Measurements from ENCODE around the gene PDE6H.

The PDE6H gene

DNA sequence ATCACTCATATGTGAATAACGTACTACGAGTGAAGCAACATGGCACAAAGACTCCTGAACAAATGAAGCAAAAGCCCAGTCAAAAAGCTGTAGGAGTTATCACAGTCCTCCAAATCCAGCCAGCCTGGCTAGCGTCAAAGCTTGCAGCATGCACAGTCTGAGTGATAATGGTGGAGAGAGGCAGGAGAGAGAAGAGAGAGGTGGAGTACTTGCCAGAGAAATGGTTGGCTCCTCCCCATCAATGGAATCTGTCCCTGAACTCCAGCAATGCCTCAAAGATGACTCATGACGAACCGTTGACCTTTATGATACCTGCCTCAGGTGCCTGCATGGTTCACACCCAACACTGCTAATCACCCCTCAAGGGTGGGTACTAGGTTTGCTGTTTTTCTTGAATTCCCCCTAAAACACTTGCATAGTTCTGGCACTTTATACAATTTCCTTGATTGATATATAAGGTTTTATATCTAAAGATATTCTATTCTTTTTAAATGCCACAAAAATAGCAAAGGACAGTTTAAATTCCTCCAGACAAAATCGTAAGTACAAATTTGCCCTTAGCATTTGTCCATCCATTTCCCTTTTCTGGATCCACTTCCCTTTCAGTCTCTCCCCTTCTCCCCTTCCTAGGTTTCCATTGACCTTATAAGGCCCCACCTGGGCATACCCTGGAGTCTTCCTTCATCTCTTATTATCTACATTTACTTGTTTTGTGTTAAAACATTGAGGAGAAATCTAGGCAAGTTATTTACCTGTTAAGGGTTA lies 21.7 kb upstream of the PDE6H start:
- in situ Hi-C loops (cut with MboI; ENCODE audit: low sequenced_read_pairs), result no loop called here

DNA sequence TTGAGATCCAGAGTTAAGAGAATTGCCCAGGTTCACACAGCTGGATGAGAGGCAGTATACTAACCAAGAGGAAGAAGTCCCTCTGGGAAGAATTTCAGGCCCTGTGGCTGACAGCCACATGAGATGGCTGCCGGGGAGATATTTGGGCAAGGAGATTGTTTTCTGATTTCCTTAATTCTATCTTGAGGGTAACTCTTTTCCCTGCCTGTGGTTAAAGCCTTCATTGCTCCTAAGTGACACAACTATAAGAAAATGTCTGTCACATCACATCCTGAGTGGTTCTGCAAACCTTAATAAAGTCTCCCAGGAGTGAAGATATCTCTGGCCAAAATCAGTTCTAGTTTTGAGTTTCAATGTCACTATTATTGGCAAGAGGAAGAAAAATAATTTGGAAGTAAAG lies 21.0 kb upstream of the PDE6H start:
- in situ Hi-C loops (cut with MboI; ENCODE audit: low sequenced_read_pairs), result no loop called here

DNA sequence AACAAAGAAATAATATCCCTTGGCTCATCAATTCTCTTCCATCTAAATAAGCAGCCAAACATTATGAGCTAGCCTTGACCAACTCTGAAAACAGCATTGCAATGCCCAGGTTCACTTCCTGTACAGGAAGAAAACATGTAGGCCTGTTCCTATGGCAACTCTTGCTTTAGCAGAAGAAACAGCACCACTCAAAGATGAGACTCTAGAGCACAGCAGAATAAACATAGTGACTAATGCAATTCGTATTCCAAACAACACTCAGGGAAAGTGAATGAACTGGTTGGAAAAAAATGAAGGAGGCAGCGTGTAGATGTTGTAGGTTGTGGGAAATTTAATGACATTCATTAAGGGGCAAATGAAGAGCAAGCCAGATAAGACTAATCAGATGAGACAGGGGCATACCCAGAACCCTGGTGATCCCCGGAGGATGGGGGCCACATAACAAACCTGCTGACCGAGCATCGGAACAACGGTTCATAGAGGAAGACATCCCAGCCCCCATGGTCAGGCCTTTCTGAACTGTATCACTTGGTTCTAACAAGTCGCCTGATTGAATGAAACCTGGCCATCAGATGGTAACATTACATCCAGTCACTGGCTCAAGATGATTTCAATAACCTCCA lies 20.4 kb upstream of the PDE6H start:
- in situ Hi-C loops (cut with MboI; ENCODE audit: low sequenced_read_pairs), result no loop called here

DNA sequence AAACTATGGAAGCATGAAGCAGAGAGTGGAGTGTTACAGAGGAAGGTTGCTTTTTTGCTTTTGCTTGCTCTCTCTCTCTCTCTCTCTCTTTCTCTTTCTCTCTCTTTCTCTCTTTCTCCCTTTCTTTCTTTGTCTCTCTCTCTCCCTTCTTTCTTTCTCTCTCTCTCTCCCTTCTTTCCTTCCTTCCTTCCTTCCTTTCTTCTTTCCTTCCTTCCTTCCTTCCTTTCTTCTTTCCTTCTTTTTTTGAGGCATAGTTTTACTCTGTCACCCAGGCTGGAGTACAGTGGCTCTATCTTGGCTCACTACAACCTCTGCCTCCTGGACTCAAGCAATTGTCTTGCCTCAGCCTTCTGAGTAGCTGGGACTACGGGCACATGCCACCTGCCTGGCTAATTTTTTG lies 19.1 kb upstream of the PDE6H start:
- in situ Hi-C loops (cut with MboI; ENCODE audit: low sequenced_read_pairs), result no loop called here

DNA sequence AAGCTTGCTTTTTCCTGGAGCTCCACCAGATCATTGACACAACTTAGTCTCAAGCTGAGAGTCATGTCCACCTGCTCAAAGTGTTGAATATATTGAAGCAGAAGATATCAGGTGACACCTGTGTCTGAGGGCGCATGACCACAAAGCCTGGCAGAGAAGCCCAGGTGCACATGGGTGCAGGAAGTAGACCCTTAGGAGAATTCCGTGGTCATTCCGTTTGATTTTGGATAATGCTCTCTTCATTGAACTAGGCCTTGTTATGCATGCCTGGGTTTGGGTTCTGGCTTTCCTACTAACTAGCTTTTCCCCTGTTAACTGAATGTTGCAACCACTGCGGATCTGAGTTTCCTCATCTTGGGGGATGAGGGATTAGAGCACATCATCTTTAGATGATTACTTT lies 18.6 kb upstream of the PDE6H start:
- in situ Hi-C loops (cut with MboI; ENCODE audit: low sequenced_read_pairs), result no loop called here

DNA sequence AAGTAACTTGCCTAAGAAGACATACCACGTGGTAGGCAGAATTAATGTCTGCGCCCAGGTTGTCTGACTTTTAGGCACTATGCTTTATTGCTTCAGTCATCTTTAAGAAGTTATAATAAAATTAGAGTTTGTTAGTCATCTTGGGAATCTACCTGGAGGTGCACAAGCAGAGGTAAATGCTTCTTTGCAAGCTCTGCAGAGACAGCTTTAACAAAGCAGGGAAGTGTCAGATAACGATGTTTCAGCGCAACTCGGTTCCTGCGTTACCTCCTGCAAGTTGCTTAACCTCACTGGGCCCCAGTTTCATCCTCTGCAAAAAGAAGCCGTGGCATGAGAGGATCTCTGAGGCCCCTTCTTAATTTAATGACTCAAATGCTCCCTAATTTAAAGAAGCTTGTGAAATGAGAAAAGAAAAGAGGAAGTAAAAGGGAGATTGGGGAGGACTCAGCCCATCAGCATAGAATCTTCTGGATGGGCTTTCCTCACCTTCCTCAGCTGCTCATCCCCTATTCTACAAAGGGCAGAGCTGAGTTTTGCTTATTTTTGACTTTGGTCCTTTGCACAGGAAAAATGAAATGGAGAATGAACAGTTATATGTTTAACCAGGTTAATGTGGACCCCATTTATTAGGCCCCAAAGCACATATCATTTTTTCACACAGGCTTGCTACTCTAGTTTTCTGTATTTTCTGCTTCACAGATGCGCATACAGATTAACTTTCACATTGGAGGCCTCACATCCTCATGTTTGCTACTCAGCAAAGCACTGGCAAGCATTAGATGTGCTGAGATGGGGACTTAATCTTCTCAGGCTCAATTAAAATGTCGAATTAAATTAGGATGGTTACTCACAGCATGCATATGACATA lies 16.6 kb upstream of the PDE6H start:
- in situ Hi-C loops (cut with MboI; ENCODE audit: low sequenced_read_pairs), result no loop called here

DNA sequence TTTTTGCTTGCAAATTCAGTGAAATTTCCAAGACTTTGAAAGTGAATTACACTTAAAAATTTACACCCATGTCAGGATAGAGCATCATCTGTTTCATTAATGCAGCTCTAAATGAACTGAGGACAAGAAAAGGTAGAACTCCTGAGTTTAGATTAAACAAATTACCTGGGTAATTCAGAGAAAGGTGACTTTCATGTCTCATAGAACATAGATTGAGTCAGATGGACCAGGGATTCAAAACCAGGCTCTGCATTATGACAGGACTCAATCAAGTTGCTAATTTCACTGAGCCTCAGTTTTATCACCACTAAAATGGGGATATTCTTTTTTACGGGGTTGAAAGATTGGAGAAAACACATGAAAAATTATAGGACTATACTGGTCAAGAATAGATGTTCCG lies 15.9 kb upstream of the PDE6H start:
- in situ Hi-C loops (cut with MboI; ENCODE audit: low sequenced_read_pairs), result no loop called here

DNA sequence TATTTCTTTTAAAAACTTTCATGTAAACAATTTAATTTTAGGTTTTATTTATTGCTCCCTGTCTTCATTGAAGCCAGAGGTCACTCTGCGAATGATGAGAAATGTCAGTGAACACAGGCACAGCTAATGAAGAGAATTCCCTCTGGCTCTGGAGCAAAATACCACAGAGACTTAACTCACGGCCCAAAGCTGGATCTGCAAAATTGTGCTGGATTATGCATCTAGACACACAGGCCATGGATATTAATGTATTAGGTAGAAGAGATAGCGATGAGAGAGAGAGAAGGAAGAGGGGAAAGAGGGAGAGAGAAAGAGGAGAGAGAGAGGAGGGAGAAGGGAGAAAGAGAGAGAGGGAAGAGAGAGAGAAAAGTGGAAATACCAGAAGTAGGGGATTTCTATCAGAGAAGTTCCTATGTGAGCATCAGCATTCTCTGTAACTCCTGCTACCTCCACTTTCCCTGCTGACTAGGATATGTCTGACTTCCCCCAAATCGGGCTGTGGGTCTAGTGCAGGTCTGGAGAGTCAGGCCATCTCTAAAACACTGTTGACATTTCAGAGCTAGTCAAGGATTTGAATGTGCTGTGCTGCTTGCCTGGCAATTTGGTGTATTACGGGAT lies 15.2 kb upstream of the PDE6H start:
- in situ Hi-C loops (cut with MboI; ENCODE audit: low sequenced_read_pairs), result no loop called here

DNA sequence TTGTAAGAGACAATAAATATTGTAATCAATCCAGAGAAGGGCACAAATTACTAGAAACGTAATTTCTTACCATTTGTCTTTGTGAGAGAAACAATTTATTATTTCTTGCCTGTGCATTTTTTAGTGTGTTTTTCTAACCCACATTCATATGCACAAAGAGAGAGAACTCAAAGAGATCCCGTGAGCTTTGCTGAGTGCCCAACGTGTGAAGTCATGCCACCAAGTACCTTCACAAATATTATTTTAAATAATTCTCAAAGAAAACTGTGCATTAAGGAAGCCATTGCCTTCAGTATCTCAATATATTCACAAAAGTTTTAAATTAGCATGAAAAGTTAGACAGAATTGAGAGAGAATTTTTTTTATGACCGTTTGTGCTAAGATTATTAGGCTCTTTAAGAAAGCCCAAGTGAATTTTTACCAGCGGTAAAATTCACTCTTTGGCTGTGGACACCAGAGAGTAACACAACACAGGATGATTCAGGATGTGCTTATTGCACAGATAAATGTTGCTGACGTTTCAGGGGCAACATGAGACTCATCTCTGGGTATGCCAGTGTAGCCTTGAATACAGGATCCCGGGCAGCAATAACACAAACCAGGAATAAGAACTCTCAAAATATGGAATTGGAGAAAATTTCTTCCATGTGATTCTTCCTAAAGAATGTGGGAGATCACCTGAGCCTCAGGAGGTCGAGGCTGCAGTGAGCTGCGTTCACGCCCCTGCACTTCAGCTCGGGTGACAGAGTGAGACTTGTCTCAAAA lies 14.3 kb upstream of the PDE6H start:
- in situ Hi-C loops (cut with MboI; ENCODE audit: low sequenced_read_pairs), result no loop called here

DNA sequence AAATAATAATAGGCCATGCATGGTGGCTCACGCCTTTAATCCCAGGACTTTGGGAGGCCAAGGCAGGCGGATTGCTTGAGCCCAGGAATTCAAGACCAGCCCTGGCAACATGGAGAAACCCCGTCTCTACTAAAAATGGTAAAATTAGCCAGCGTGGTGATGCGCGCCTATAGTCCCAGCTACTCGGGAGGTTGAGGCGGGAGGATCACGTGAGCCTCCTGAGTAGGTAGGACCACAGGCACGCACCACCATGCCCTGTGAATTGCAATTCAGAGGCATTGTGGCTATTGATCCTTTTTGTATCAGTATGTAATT lies 13.8 kb upstream of the PDE6H start:
- in situ Hi-C loops (cut with MboI; ENCODE audit: low sequenced_read_pairs), result no loop called here

DNA sequence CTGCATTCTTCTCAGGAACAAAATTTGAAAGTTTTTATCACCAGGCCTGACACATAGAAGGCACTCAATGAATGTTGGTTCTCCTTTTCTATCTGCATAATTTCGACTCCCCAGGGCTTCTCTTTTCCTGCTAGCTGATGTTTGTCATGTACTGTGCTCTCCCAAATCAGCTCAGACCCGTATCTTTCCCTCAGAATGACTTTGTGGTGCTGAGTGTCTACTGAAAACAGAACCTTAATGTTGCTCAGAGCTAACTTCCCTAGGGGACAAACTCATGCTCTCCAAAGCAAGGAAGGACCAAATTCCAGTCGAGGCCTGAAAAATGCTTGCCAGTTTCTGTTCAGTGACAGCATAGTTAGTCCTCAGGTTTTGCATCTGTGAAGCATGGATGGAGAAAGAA lies 13.4 kb upstream of the PDE6H start:
- in situ Hi-C loops (cut with MboI; ENCODE audit: low sequenced_read_pairs), result no loop called here

DNA sequence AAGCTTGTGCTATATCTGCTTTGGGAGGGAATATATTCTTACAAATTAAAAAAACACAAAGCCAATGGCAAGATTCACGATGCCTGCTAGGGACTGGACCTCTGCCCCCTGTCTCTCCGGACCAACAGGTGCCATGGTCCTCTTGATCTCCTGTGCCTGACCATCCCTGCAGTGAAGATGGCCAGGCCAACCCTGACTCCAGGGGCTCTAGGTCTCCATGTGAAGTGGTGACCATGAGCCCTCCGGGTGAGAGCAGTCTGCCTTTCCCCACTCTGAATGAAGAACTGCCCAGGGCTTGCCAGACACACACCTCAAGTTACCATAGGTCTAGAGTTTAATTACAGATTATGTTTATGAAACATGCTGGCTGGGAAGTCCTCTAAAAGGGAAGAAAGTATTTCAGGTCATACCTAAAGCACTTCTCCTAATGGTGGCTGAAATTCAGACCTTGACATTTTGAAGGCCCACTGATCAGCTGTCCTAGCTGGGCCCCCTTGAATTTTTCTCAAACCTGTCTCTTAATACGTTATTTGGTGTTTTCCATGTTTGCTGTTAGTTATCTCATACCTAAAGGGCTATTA lies 12.8 kb upstream of the PDE6H start:
- in situ Hi-C loops (cut with MboI; ENCODE audit: low sequenced_read_pairs), result no loop called here

DNA sequence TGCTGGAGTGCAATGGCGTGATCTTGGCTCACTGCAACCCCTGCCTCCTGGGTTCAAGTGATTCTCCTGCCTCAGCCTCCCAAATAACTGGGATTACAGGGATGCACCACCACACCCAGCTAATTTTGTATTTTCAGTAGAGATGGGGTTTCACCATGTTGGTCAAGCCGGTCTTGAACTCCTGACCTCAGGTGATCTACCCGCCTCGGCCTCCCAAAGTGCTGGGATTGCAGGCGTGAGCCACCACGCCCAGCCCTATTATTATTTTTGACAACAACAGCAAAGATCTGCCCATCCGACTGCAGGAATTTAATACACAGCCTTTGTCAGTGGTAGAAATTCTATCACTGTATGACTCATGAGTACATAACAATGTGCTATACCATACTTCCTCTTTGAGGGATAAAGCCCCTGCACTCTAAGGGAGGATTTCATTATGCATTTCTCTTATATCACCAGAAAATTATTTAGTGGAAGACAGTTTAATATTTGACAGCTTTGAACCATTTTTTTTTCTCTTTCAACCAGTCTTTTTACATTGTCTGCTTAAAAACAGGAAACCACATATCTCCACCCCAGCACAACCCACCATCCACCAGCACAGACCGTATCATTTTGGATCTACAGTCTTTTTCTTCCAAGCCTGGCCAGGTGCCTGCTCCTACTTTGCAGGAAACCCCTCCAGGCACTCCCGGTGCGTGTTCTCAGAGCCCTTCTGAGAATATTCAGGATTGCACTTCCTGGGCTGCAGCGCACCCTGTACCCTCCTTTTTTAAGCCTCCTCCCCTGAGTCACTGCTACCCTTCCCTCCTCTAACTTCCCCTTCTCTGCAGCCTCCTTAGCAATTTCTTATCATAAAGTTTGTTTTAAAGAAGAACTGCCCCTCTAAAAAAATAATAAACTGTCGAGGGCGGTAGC lies 12.0 kb upstream of the PDE6H start:
- in situ Hi-C loops (cut with MboI; ENCODE audit: low sequenced_read_pairs), result no loop called here

DNA sequence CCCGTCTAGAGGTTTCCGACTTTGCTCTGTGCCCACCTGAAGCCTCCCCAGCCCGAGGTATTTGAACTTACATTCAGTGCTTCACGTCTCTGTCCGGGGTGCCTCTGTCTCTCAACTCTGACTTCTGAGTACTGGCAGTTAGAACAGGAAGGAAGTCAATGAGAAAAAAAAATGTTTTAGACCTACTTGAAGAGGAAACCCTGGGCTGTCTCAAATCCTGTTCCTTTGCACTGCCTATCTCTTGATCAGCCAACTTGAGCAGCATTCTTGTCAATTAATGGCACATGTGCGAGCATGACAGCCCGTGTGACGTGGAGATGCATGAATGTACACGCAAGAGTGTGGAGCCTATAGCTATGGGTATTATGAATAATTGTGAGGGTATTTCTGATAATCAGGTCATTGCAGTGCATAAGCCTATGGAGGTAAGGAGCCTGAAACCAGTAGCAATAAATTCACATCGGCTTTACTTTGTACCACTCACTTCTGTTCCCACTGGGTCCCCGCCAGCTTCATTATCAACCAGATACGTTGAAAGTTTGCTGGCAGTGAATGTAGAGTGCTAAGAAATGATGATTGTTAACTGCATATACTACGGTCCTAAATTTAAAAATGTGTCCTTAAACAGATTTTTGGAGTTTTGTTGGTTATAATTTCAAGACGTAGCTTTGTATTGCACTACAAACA lies 11.2 kb upstream of the PDE6H start, which contains the start of gene ARHGDIB:
TSS of gene ARHGDIB (minus strand) at position 136 of the 687 bp plus-strand sequence. CDS start 10,889 bp downstream, outside the sequence.
- in situ Hi-C loops (cut with MboI; ENCODE audit: low sequenced_read_pairs), result no loop called here

DNA sequence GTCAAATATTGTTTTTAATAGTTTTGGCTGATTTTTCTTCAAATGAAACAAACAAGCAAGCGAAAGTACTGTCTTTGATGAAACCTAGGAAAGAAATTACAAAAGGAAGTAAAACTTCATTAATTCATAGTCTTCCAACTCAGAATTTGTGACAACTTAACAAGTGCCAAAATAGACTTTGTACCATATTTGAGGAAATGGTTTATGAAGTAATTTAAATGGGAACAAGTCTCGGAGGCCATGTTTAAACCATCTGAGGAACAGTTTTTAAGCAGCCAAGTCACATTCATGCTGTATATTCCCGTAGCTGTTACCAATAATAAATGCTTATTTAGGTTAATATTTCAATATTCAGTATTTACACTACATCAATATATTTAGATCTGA lies 10.7 kb upstream of the PDE6H start:
- in situ Hi-C loops (cut with MboI; ENCODE audit: low sequenced_read_pairs), result no loop called here

DNA sequence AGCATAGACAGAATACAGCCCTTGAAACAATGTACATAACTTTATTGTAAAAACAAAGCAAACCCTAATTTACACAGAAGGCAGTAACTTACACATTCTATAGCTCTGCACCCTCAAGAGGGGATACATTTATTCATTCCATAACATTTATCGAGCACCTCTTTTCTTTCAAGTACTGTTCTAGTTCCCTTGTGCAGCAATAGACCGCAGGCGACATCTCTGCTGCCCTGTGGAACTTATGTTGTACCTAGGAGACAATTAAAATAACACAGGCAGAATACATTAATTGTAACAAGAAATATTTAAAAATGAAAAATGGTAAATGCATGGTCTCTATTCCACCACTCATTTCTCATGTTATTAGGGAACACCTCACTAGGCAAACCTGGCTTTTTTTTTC lies 10.0 kb upstream of the PDE6H start:
- in situ Hi-C loops (cut with MboI; ENCODE audit: low sequenced_read_pairs), result no loop called here

DNA sequence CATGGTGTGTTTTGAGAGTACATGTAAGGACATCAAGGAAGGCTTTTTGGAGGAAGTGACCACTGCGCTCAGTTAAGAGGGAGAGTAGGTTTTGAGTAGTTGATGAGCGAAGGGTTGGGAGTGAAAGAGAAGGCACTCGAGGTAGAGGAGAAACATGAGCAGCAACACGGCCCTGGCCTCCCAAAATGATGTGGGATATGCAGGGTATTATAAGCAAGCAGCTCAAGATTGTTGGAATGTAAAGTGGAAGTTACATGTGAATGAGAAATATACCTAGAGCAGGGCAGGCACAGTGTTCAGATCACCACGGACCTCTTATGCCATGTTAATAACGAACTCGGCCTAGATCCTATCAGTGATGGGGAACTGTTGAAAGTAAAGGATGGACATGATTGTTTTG lies 9.3 kb upstream of the PDE6H start:
- in situ Hi-C loops (cut with MboI; ENCODE audit: low sequenced_read_pairs), result no loop called here

DNA sequence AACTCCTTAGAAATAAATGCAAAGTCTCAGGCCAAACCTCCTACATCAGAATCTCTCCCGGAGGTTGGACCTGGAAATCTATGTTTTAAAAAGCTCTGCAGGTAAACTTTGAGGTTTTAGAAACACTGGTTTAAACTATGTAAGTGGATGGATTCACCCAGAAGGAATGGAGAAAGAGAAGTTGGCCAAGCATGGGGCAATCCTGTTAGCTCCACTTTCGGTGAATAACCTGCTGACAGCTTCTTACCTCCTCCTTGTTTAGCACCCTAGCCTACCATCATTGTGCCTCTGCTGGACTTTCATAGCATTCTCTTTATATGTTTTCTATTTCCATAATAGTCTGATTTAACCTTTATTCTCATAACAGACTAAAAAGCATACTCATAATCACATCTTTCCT lies 8.4 kb upstream of the PDE6H start:
- in situ Hi-C loops (cut with MboI; ENCODE audit: low sequenced_read_pairs), result no loop called here

DNA sequence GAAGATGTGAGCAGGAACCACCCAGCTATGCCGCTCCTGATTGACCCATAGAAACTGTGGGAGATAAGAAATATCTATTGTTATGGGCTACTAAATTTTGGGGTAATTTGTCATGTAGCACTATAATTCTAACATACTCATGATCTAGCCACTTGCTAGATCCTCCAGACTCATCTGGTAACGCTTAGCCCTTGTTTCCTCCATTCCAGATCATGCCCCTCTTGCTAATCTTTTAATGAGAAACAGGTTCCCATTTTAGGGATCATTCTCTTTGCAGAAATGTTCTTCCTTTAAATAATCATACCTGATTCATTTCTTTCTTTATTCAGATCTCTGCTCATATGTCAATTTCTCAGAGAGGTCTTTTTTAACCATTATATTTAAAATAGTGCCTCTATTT lies 7.6 kb upstream of the PDE6H start:
- in situ Hi-C loops (cut with MboI; ENCODE audit: low sequenced_read_pairs), result no loop called here
